DMS 273 (cell line): Measurements from ENCODE around the gene SEMA3F.

Source experiments
- DNase-seq: peaks from one replicate; lab custom pipeline; 2025; ENCODE audit not compliant: unreplicated experiment; lab: John Stamatoyannopoulos, UW

Gene SEMA3F

DNA sequence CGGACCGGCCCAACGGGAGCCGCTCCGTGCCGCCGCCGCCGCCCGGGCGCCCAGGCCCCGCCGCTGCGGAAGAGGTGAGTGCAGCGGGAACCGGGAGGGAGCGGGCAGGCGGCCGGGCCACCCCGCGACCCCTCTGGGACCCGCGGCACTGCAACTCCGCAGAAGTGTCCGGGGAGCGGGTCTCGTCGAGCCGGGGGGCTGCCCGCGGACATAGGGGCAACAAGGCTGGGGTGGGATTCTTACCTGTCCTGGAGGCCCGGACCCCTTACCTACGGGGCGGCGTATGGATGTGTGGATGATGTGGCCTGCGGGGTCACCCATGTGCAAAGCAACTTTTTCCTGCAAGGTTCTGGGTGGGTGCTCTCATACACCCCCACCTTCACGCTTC is 361 bp downstream of the SEMA3F start:
- DNase-seq: no peak

DNA sequence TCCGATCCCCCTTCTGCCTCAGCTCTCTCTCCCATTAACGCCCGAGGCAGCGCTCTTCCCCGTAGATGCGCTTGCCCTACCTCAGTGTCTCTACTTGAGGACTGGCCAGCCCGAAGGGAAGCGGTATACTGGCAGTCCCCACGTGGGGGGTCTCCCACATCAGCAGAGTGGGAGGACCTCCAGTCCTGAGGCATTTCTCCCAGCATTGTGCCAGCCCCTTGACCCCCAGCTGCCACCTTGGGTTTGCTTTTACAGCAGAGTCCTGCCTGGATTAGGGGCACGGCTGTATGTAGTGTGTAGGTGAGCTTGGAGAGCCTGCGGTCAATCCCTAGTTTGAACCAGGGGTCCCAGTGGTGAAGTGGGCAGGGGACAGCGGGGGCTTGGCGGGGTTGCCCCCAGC is 767 bp downstream of the SEMA3F start:
- no peak for DNase-seq

DNA sequence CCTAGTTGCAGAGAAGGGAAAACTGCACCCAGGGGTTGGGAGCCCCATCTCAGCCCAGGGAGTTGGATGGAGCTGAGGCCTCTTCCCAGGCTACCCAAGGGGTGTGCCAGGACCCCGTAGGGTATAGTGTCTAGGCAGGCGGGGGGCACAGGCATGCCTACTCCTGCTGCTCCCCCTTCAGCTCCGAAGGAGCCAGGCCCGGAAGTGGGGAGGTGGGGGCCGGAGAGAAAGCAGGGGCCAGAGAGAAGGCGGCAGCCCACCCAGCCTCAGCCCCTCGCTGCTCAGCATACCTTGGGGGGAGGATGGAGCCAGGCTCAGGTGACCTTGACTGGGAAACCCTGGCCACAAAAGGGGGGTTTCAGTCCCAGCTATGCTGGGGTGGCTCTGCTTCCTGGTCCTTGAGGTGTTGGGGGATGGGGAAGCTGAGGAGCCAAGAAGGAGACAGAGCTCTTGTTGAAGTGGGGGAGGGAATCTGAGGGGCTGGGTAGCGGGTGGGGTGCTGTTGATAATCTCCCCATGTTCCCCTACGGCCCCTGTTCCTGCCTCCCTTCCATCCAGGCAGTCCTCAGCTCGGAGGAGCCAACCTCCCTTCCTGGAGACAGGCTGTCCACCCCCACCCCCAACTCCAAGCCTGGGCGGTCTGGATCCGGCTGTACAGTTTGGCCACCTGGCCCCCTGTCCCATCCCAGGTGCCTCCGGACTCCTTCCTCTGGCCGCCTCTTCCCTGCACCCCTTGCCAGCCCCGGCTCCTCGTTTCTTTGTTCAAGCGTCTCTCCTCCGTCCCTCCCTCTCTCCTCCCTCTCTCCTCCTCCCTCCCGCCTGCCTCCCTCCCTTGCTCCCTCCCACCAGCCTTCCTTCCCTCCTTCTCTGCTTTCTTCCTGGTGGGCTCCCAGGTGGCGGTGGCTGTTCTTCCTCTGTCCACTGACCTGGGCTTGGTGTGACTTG is 1.7 kb downstream of the SEMA3F start:
- no peak for DNase-seq

DNA sequence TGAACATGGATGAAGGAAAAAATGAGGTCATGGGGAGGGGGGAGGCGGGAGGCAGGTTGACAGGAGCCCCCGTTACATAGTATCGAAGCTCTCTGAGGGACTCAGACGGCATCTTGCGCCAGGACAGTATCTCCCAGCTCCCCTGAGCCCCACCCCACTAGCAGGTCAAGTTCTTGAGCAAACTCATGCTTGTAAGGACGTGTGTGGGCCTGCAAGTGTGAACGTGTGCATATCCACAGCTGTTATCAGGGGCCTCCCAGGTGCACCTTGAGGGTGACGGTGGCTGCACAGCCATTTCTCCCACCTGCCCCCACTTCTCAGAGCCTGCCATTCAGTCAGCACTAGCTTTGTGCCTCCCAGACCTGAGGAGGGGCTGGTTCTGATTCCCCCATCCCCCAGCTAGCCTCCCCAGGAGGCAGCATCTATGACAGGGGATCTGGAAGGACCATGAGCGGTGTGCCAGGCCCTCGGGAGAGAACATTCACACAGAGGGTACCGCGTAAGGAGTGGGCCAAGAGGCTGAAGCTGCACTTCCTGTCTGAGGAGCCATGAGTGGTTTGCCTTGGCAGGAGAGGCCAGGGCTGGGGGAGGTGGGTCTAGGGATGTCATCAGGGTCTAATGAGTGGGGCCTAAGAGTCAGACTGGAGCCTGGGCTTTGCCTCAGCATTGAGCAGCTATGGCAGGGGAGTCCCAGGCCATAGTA is 2.9 kb downstream of the SEMA3F start:
- DNase-seq: no peak

DNA sequence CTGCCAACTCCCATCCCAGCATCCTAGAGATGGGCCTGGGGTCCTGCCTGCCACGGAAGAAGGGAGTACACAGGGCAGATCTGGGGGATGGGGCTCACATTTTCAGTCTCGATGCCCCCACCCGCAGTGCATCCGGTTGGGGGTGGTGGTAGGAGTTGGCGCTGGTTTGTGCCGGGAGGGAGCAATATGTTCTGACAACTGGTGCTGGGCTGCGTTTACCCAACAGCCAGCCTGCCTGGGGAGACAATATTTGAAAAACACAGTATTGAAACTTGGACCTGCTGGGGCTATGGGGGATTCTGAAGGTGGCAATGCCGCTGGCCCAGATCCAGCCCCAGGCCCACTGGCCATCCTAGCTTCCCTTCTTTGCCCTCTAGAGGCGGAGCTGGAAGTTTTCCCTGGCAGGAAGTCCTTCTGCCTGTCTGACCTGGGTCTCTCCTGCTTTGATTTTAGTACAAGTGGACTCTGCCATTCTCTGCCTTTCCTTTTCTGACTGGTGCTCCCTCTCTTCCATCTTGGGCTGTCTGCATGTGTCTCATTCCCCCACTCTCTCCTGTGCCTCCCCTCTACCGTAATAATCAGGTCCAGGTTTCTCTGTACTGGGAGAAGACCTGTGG is 3.5 kb downstream of the SEMA3F start:
- no peak for DNase-seq

DNA sequence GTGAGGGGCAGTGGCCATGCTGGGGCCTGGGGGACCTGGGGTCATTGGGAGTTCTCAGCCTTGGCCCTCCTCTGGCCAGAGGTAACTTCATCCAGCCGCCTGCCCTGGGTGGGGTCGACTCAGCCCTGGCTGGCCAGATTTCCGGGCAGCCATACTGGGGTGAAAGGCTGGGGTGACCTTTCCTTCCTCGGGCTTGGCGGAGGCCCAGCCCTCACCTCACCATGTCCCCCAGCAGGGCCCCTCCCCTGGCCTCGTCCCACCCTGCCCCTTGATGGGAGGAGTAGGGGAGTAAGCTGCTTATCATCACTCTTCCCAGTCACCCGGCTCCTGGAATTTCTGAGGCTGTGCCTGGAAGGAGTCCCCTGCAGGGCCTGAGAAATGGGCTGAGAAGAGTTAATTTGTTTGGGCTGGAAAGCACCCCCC is 5.4 kb downstream of the SEMA3F start:
- DNase-seq: no peak

DNA sequence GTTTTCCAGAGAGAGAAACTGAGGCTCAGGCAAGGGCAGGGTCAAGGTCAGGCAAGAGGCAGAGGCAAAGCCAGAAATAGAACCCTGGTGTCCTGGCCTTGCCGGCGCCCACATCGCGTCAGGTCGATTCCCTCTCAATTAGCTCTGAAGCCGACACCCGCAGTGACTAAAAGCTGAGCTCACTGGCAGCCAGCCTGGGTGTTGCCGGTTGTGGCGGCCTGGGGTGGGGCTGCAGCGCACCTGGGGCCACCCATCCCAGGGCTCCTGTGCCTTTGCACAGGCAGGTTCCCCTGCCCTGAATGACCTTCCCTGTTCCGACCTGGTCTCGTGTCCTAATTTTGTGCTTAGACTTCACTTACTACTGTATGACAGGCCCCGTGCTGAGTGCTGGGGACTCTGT is 6.2 kb downstream of the SEMA3F start:
- DNase-seq: no peak

DNA sequence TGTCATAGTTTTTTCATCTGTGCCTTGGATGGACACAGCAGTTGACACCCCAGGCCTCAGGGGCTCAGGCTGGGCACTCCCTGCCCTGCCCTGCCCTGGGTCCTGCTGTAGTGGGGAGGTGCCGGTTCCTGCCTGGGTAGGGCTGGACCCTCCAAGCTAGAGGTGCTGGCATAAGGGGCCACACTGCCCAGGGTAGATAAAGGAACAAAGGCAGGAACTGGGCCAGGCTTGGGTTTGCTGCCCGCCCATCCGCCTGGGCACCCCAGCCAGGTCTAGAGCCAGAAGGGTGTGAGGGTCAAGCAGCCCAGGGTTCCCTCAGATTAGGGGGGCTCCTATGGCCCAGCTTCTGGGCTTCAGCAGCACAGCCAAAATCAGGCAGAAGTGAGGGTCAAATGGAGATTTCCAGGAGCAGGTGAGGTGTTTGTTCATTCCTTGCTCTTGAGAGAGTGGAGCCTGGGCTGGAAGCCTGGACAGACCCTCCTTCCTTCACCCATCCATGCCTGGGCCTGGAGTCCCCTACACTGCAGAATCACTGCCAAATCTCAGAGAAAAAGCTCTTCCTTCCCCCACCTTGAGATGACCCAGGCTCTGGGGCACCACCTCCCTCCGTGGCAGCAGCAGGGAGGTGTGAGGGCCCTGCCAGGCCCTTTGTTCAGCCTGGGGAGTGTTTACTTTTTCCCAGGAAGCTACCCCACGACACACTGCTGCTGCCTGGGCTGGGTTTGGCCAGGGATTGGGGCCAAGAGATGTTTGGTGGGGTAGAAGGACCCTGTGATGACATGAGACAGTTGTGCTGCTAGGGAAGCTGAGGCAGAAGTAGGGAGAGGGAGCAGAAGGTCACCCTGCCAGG is 7.1 kb downstream of the SEMA3F start:
- DNase-seq: no peak

DNA sequence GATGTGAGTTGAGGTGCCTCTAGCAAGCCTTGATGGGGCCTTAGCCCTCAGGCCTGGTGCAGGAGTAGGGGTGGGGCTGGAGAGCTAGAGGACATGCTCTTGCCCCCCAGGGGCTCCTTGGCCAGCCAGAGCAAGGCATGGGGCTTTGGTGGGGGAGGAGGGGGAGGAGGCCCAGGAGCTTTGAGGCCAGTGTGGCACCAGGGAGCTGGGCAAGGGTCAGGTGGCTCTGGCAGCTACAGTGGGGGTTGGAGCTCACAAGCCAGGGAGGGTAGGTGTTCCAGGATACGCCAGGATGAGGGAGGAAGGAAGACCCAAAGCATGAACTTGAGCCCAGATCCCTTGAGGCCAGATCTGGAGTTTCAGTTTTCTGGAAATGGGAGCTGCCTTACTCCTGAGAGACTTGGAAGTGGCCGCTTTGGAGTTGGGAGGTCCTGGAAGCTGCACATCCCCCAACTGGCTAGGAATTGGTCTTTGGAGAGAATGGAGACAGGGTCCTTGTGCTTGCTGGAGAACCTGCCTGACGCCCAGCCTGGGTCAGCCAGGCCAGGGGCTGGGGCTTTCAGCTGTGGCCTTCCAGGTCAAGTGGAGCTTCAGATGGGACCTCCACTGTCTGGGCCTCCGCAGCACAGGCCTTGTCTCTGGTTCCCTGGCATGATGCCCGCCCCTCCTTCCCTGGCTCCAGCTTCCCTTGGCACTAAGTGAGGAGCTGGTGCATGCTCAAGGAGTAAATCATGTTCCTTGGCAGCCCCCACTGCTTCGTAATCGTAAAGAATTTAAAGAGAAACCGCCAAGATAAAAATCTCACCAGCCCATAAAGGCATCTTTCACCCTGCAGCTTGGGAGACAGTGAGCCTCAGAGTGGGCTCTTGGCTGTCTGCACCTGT is 8.7 kb downstream of the SEMA3F start:
- peak; percentile 39 for DNase-seq

DNA sequence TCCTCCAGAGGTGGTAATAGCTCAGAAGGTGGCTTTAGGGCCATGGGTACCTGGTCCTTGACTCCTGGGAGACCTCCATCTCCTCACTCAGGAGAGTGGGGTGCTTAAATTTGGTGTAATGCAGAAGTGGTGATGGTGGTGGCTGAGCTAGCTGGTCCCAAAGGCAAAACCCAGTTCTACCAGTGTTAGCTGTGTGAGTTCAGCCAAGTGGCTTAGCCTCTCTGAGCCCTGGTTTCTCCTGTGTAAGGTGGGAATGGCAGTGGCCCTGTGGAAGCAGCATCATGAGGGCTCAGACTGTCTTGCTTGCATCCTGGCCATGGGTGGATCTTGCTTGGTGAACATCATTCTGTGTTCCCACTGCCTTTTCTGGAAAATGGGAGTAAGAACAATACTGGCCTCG is 9.4 kb downstream of the SEMA3F start:
- no peak for DNase-seq

DNA sequence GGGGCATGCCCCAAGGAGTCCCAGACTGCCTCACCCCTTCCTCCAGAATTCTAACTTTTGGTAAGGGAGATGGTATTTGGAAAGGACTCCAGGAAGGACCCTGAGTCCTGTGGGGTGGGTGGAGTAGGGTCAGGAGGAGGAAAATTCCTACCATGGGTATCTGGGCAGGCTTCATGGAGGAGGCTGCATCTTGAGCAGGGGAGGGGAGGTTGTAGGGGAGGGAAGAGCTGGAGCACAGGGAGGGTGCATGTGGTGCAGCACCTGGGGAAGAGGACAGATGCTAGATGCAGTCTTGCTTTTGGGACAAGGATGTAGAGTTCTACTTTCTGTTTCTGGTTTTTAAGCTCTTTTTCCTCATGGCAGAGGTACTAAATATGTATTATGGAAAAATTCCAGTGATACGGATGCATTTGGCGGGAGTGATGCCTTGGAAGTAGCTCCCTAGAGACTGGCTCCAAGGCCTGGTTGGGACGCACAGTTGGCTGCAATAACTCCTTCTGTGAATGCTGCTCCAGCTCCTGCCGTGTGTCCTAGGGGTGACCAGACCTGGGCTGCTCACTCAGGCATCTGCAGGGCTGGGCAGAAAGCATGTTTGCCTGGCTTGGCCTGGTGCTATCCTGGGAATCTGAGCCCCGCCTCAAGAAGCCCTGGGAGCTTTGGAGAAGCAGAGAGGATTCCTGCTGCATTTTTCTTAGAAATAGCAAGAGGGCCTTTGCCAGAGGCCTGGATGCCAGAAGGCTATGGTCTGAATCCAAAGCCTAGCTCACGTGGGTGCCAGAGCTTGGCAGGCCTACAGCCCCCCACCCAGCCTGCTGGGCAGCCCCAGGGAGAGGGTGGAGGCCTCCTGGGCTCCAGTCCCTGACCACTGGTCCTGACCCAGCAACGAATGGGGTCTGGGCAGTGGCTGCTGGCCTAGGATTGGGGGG is 10.1 kb downstream of the SEMA3F start:
- DNase-seq: no peak

DNA sequence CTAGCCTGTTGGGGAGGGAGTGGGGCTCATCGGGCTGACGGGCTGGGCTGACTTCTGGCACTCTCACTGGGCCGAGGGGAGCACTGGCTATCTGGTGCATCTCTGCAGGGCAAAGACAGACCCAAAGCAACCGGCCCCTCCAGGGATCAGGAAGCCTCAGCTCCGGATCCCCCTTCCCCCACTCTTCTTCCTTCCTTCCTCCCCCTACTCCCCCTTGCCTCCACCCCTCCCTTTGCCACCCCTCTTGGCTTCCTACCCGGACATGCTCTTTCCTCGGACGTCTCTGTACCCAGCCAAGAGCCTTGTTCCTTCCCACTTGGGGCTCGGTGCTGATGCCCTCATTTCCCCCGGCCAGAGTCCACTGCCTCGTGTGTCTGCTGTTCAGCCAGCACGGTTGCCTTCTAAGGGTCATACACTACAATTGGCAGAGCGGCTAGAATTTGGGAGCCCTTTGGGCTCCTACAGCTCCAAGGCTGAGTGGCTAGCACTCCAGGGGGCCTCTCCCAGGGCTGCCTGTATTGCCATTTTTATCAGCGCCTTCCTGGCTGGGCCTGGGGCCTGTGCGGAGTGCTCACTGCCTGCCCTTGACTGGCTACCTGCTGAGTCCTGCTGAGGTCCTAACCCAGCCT is 10.9 kb downstream of the SEMA3F start:
- DNase-seq: no peak

DNA sequence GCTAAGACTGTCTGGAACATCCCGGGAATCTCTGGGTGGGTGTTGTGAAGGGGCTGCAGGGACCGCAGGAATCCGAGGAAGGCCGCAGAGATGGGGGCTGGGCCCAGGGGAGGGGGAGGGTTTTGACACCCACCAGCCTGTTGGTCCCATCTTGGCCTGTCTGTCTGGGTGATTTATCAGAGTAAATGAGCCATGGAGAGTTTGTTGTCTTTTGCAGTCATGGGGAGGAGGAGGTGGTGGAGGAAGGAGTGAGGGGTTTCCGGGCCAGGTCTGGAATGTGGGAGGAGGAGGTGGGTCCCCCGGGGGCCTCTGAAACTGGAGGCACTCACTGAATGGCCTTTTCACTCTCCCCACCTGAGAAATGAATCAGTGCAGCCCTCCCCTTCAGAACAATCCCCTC is 11.5 kb downstream of the SEMA3F start:
- DNase-seq: no peak

DNA sequence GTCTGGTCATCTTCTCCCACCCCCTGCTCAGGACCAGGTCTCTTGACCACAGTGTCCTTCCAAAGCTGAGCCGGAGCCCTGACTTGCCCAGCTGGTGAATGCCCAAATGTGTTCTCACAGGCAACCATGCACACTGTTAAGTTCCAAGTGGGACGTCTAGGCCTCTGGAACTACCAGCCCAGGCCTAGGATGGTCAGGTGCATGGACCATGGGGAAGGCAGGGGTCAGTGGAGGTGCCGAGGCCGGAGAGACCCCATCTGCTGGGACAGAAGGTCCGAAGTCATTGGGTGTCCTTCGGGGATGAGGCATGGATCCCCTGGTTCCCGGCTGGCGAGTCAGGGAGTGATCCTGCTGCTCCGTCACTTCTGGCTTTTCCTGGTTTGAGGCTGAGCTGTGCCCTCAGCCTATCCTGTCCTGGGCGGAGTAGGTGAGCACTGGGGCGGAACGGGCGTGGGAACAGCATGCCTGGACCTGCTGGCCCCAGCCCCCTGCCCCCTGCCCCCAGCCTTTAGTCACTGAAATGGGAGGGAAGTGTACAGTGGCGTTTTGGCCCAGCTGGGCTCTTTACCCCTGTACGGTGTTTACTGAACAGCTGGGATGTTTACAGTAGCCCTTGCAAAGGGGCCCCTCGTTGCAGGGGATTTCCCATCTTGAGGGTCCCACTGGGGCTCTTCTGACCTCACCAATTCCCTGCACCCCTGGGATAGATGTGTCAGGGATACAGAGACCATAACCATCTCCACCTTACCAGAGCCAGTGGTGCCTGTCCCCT is 12.1 kb downstream of the SEMA3F start:
- no peak for DNase-seq

DNA sequence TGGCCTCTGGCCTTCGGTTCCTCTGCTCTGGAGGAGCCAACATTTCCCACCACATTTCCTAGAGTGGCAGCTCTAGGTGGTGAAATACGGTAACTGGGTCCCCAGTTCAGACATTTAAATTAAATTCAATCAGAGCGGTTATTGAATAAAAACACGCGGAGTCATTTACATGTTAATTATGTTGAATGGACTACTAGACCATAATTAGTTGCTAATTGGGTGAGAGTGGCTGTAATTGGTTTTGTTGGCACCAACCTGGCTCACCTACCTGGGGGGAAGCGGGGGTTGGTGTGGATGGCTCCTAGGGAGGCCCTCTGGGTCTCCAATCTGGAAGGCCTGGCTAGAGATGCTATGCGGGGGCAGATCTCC is 12.7 kb downstream of the SEMA3F start:
- no peak for DNase-seq

DNA sequence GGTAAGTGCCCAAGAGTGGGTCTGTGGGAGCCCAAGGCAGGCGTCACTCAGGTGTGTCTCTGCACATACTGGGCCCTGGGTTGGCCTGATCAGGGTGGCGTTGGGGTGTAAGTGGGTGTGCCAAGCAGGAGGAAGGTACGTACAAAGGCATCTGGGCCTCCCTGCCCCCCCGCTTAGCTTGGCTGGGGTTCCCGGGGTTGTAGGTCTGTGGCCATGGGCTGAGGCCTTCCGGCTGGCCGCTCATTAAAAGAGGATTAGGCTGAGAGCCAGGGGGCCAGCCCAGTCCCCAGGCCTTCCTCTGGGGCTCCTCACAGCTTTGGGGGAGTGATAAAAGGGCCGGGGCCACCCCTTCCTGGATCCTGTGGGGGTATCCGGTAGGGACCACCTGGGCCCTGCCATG is 13.3 kb downstream of the SEMA3F start:
- no peak for DNase-seq

DNA sequence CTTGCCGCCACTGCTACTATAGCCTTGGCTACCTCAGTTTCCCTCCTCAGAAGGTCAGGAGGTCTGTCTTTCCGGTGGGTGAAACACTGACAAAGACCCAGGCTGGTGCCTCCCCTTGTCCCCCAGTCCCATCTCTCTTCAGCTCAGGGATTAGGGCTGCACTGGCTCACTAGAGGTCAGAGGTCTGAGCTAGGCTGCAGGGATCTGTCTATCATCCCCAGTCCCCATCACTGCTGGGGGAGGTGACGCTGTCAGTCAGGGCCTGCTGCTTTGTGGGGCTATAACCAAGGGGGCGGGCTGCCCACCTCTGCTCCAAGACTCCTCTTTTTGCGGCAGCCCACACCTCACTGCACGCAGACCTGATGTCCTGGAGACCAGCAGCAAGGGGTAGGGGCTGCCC is 13.7 kb downstream of the SEMA3F start:
- DNase-seq: no peak
